OCI-LY3 (cell line): ENCODE results near the gene MTCL1.

ENCODE experiments used
- H2AFZ ChIP-seq: fragments of 200-600, 300-600 bp; shearing (Covaris generic); 2 replicates; pipeline ENCODE4 v1.6.0; 2014; ENCODE audit warnings: antibody characterized with exemption, low read depth, low read length
- H3K27ac ChIP-seq: fragments of 200-600, 300-600 bp; sonication (generic); 2 replicates; pipeline ENCODE4 v1.5.1; 2014; ENCODE audit warnings: mild to moderate bottlenecking, low read length, moderate library complexity, mixed read lengths
- H3K27me3 ChIP-seq: fragments of 200-600, 300-600 bp; sonication (generic); 2 replicates; pipeline ENCODE4 v1.6.1; 2014; ENCODE audit warnings: low read depth, low read length, mixed read lengths
- H3K36me3 ChIP-seq: fragments of 200-600, 300-600 bp; sonication (generic); replicated peaks from 2 replicates; pipeline ENCODE3; 2014; ENCODE audit warnings: low read depth, low read length, mixed read lengths
- H3K4me1 ChIP-seq: fragments of 300-600, 200-600 bp; sonication (generic); 2 replicates; pipeline ENCODE4 v1.6.1; 2014; ENCODE audit warnings: low read length, mixed read lengths
- H3K4me2 ChIP-seq: fragments of 200-600, 300-600 bp; sonication (generic); 2 replicates; pipeline ENCODE4 v1.6.1; 2014; ENCODE audit warnings: low read length, mixed read lengths
- H3K4me3 ChIP-seq: fragments of 300-600, 200-600 bp; sonication (generic); 2 replicates; pipeline ENCODE4 v1.5.1; 2014; ENCODE audit warnings: antibody characterized with exemption, mild to moderate bottlenecking, low read length, moderate library complexity
- H3K79me2 ChIP-seq: fragments of 300-600, 200-600 bp; shearing (Covaris generic); 2 replicates; pipeline ENCODE4 v1.6.1; 2014; ENCODE audit warnings: mild to moderate bottlenecking, low read length, mixed read lengths
- H3K9ac ChIP-seq: fragments of 300-600, 200-600 bp; shearing (Covaris generic); 2 replicates; pipeline ENCODE4 v1.6.0; 2014; ENCODE audit warnings: mild to moderate bottlenecking, low read length, moderate library complexity
- H3K9me3 ChIP-seq: fragments of 200-600, 300-600 bp; shearing (Covaris generic); 2 replicates; pipeline ENCODE4 v1.6.1; 2014; ENCODE audit warnings: low read length, mixed read lengths; ENCODE audit not compliant: insufficient read depth
- H4K20me1 ChIP-seq: fragments of 200-600, 300-600 bp; sonication (generic); 2 replicates; pipeline ENCODE4 v1.6.1; 2016; ENCODE audit warnings: low read length, mixed read lengths; ENCODE audit not compliant: insufficient read depth
- CTCF ChIP-seq: fragments of 200-600, 300-600 bp; sonication (generic); IDR thresholded peaks from 2 replicates; pipeline ENCODE4 v1.5.1; 2014; ENCODE audit warnings: antibody characterized with exemption, low read length, low read depth
- EZH2phosphoT487 ChIP-seq: fragments of 200-600 bp; shearing (Covaris generic); IDR thresholded peaks from 2 replicates; pipeline ENCODE4 v1.6.1; 2018; ENCODE audit warnings: antibody characterized with exemption, mixed run types, low read depth

Gene MTCL1

GRCh38 chr18:8773980-8774379, 68.6 kb downstream of the MTCL1 start:
- Histone ChIP-seq H2AFZ (no peak overlapping the region), H3K4me1 (no peaks in the 10 kb centered on the region), H3K27ac (no peak overlapping the region), H3K9ac (no peak overlapping the region), H3K27me3 (no peaks in the 10 kb centered on the region), H3K79me2 (no peaks in the 10 kb centered on the region), H4K20me1 (peaks cover 7% of the 10 kb centered on the region; the same call in 1 of the 2 replicates), H3K4me2 (no peak overlapping the region), H3K9me3 (no peaks in the 10 kb centered on the region), H3K4me3 (no peak overlapping the region), H3K36me3 (no peaks in the 10 kb centered on the region)
- TF ChIP-seq EZH2phosphoT487 = no peak
- TF ChIP-seq CTCF = no peak

- Histone ChIP-seq H3K9me3 (no peaks in the 10 kb centered on the region), H4K20me1 (no peaks in the 10 kb centered on the region), H3K79me2 (no peaks in the 10 kb centered on the region), H3K36me3 (no peaks in the 10 kb centered on the region), H3K4me2 (no peak overlapping the region), H3K4me1 (no peaks in the 10 kb centered on the region), H3K4me3 (no peak overlapping the region), H3K27me3 (no peaks in the 10 kb centered on the region), H2AFZ (no peak overlapping the region), H3K9ac (no peak overlapping the region), H3K27ac (no peak overlapping the region)
- TF ChIP-seq CTCF = no peak
- TF ChIP-seq EZH2phosphoT487 = no peak
Observed at GRCh38 chr18:8776013-8776943, 70.9 kb downstream of the MTCL1 start.

GRCh38 chr18:8777846-8778245, 72.5 kb downstream of the MTCL1 start:
- H3K27me3 ChIP-seq = no peaks in the 10 kb centered on the region
- no peak overlapping the region for H3K4me3 ChIP-seq
- H3K27ac ChIP-seq = no peak overlapping the region
- H2AFZ ChIP-seq = no peak overlapping the region
- H4K20me1 ChIP-seq = no peaks in the 10 kb centered on the region
- no peak overlapping the region for H3K9ac ChIP-seq
- H3K4me1 ChIP-seq = no peaks in the 10 kb centered on the region
- H3K4me2 ChIP-seq = no peak overlapping the region
- TF ChIP-seq CTCF (no peak), EZH2phosphoT487 (no peak)
- no peaks in the 10 kb centered on the region for H3K36me3 ChIP-seq
- H3K9me3 ChIP-seq = no peaks in the 10 kb centered on the region
- H3K79me2 ChIP-seq = no peaks in the 10 kb centered on the region

GRCh38 chr18:8778386-8778785, 73.0 kb downstream of the MTCL1 start:
- no peaks in the 10 kb centered on the region for H3K4me1 ChIP-seq
- H3K9ac ChIP-seq = no peak overlapping the region
- no peak overlapping the region for H3K4me2 ChIP-seq
- H3K79me2 ChIP-seq = no peaks in the 10 kb centered on the region
- H3K27ac ChIP-seq = no peak overlapping the region
- H3K36me3 ChIP-seq = no peaks in the 10 kb centered on the region
- H3K4me3 ChIP-seq = no peak overlapping the region
- no peak for TF ChIP-seq EZH2phosphoT487
- TF ChIP-seq CTCF = no peak
- no peaks in the 10 kb centered on the region for H3K27me3 ChIP-seq
- no peak overlapping the region for H2AFZ ChIP-seq
- no peaks in the 10 kb centered on the region for H3K9me3 ChIP-seq
- no peaks in the 10 kb centered on the region for H4K20me1 ChIP-seq
